Pancreas (tissue), 10 donors: Measurements from ENCODE around the gene SNED1. TPM values are rescaled to one million over a fixed set of nuclear protein-coding genes. Genes with fewer than 3 reads are reported as not detected.

Experiments used
- ATAC-seq, 4 donors: fragments of 200-7000 bp; cut with Tn5 transposase; one replicate each; pipeline versions ENCODE4 v1.8.0 to v1.9.1; 2020; ENCODE audit warnings: mild to moderate bottlenecking in 4 of 4, moderate library complexity in 4 of 4
- DNase-seq, 6 donors: peaks; one replicate each; pipeline ENCODE4 v3.0.0-alpha.2; 2020
- FAIRE-seq: peaks from 2 replicates; lab custom pipeline; 2012; peaks lifted over from hg19 to GRCh38; lab: Jason Lieb, UNC
- H3K27ac ChIP-seq, 4 donors: fragments of 200-600 bp; sonication (generic); 1 replicate in 3 of 4; 2 replicates in 1 of 4; pipeline versions ENCODE4 v1.5.0 to v1.8.0; 2020
- H3K27me3 ChIP-seq, 4 donors: fragments of 200-600 bp; one replicate each; pipeline ENCODE4 v1.8.0; 2021
- H3K36me3 ChIP-seq, 3 donors: fragments of 200-600 bp; sonication (generic) in 1 of 3; one replicate each; pipeline versions ENCODE4 v1.5.0 to v1.8.0; 2020 to 2021
- H3K4me1 ChIP-seq, 3 donors: fragments of 200-600 bp; one replicate each; pipeline ENCODE4 v1.8.0; 2021
- H3K4me3 ChIP-seq, 4 donors: fragments of 200-600 bp; sonication (generic) in 2 of 4; one replicate each; pipeline versions ENCODE4 v1.5.0 to v1.8.0; 2020 to 2021
- H3K9me3 ChIP-seq, 4 donors: fragments of 200-600 bp; one replicate each; pipeline ENCODE4 v1.8.0; 2021
- CTCF ChIP-seq, 4 donors: fragments of 200-600 bp; sonication (generic) in 3 of 4; IDR thresholded peaks; one replicate each; pipeline versions ENCODE4 v1.5.0 to v1.8.0; 2021; ENCODE audit warnings: antibody characterized with exemption in 4 of 4
- WGBS, 2 donors: extraction: QIAGEN DNeasy Blood & Tissue Kit; methylation state at CpG; one replicate each; pipeline ENCODE4 v1.1.7; 2013; 5-methylcytosine and 5-hydroxymethylcytosine counted together
- intact Hi-C, 3 donors: fragments of 100-400 bp; cut with DNase I; formaldehyde crosslinking; loops; one replicate each; pipeline versions ENCODE4 v1.11.1 to v1.14.2; 2022
- polyA plus RNA-seq, 2 donors: library from polyadenylated mRNA; stranded (reverse); fragments of 200-250 nt; gene quantifications; one replicate each; pipeline ENCODE4 v1.2.3, GENCODE V29; 2013
- total RNA-seq, 6 donors: library from RNA; stranded (reverse); fragmentation: NEBNext Ultra II Directional in 4 of 6; extraction: Animal tissue kit (Norgen Biotek cat#: 25700) in 4 of 6; gene quantifications; one replicate each; pipeline versions ENCODE4 v1.2.1 to v1.2.4, GENCODE V29; 2021 to 2023
- donor health status: healthy with polysubstance abuse.
- donor health status: DM: no; HTN: no; CAD: no; lungs with moderate emphysema.
- donor health status: DM: no; HTN: no; CAD: no.
- donor health status: control.
- donor health status: control.
- donor health status: Bipolar disorder and iron deficiency.
- donor health status: DM: yes; HTN: yes; CAD: no.
- donor health status: DM: no; HTN: no; CAD: no.
- donor health status: DM: no; HTN: no; CAD: no.
- donor health status: DM: yes; HTN: yes; CAD: no.

The SNED1 gene
- total and polyA plus RNA-seq, 8 donors = 6.6 to 19.2 (median 10.0) TPM

GRCh38 chr2:241038374-241039180 lies 40.2 kb downstream of the SNED1 start:
- TF ChIP-seq CTCF (IDR thresholded peaks at IDR 0.05) = no peak
- 87 to 89% methylated on average over 20 of the region's 20 CpGs for WGBS, 2 donors
- H3K27me3 ChIP-seq = no peaks in the 10 kb centered on the region
- no peaks in the 10 kb centered on the region for H3K9me3 ChIP-seq
- DNase-seq (no peak), ATAC-seq (no peak), FAIRE-seq (no peak)
- intact Hi-C loops = no loop called here
- no peaks in the 10 kb centered on the region for H3K36me3 ChIP-seq
- H3K4me3 ChIP-seq = no peak overlapping the region
- no peak overlapping the region for H3K27ac ChIP-seq
- H3K4me1 ChIP-seq = peaks cover 0 to 3% (median 0%) of the 10 kb centered on the region in 3 donors

- FAIRE-seq = no peak
- TF ChIP-seq CTCF (IDR thresholded peaks at IDR 0.05) = no peak
- Histone ChIP-seq H3K36me3 (no peaks in the 10 kb centered on the region), H3K4me1 (peaks cover 0 to 3% (median 0%) of the 10 kb centered on the region in 3 donors), H3K4me3 (no peak overlapping the region), H3K27ac (no peak overlapping the region), H3K27me3 (no peaks in the 10 kb centered on the region), H3K9me3 (no peaks in the 10 kb centered on the region)
- no peak for ATAC-seq
- intact Hi-C loops = no loop called here
- 88 to 90% methylated on average over 4 of the region's 4 CpGs for WGBS, 2 donors
- no peak for DNase-seq
These were observed 41.0 kb downstream of the SNED1 start for GRCh38 chr2:241039416-241039815.

- Histone ChIP-seq H3K4me1 (peaks cover 0 to 3% (median 0%) of the 10 kb centered on the region in 3 donors), H3K36me3 (no peaks in the 10 kb centered on the region), H3K27me3 (no peaks in the 10 kb centered on the region), H3K4me3 (no peak overlapping the region), H3K9me3 (no peaks in the 10 kb centered on the region), H3K27ac (no peak overlapping the region)
- no peak for FAIRE-seq
- TF ChIP-seq CTCF (IDR thresholded peaks at IDR 0.05) = no peak
- 86 to 94% methylated on average over 13 of the region's 13 CpGs for WGBS, 2 donors
- intact Hi-C loops = no loop called here
- no peak for DNase-seq
- no peak for ATAC-seq
These were observed 41.8 kb downstream of the SNED1 start for GRCh38 chr2:241040081-241040803.

GRCh38 chr2:241041589-241042158 lies 43.3 kb downstream of the SNED1 start:
- no peaks in the 10 kb centered on the region for H3K9me3 ChIP-seq
- peaks cover 0 to 3% (median 0%) of the 10 kb centered on the region in 3 donors for H3K4me1 ChIP-seq
- H3K36me3 ChIP-seq = no peaks in the 10 kb centered on the region
- DNase-seq (no peak), ATAC-seq (no peak), FAIRE-seq (no peak)
- WGBS, 2 donors = 86 to 89% methylated on average over 5 of the region's 5 CpGs
- no peaks in the 10 kb centered on the region for H3K27me3 ChIP-seq
- intact Hi-C loops = no loop called here
- no peak overlapping the region for H3K27ac ChIP-seq
- no peak overlapping the region for H3K4me3 ChIP-seq
- TF ChIP-seq CTCF (IDR thresholded peaks at IDR 0.05) = no peak
